Osteocyte (in vitro differentiated cells): ENCODE results near the gene UROD. TPM values are rescaled to one million over a fixed set of nuclear protein-coding genes. Genes with fewer than 3 reads are reported as not detected.

Experiments used
- DNase-seq: peaks from one replicate; pipeline ENCODE4 v3.0.0; 2021; ENCODE audit warnings: mixed read lengths; ENCODE audit not compliant: unreplicated experiment; ENCODE audit errors: extremely low spot score
- H3K27ac Mint-ChIP-seq: one replicate; pipeline ENCODE4 v1.8.0; 2021; ENCODE audit warnings: mild to moderate bottlenecking, mixed read lengths; ENCODE audit not compliant: unreplicated experiment
- H3K27me3 Mint-ChIP-seq: one replicate; pipeline ENCODE4 v1.8.0; 2021; ENCODE audit warnings: mixed read lengths; ENCODE audit not compliant: unreplicated experiment
- H3K36me3 Mint-ChIP-seq: one replicate; pipeline ENCODE4 v1.8.0; 2021; ENCODE audit warnings: mixed read lengths; ENCODE audit not compliant: unreplicated experiment
- H3K4me1 Mint-ChIP-seq: one replicate; pipeline ENCODE4 v1.8.0; 2021; ENCODE audit warnings: mixed read lengths; ENCODE audit not compliant: unreplicated experiment
- H3K4me3 Mint-ChIP-seq: one replicate; pipeline ENCODE4 v1.8.0; 2021; ENCODE audit warnings: mild to moderate bottlenecking, moderate library complexity, mixed read lengths; ENCODE audit not compliant: unreplicated experiment
- H3K9me3 Mint-ChIP-seq: one replicate; pipeline ENCODE4 v1.8.0; 2021; ENCODE audit warnings: mixed read lengths; ENCODE audit not compliant: unreplicated experiment
- total RNA-seq: library from RNA; stranded (reverse); gene quantifications from 2 replicates; pipeline ENCODE4 v1.2.1, GENCODE V29; 2021
- TF ChIP-seq, protein P1 (sequence below): fragments of 200-600 bp; sonication (generic); IDR thresholded peaks from 2 replicates; pipeline ENCODE4 v1.5.0; 2021; ENCODE audit warnings: antibody characterized with exemption, mild to moderate bottlenecking, moderate library complexity

The UROD gene
- total RNA-seq, 1 donor from 2014 or later: 131 TPM

GRCh38 chr1:45008516-45008915, 3.5 kb upstream of the UROD start:
- Mint-ChIP-seq H3K27me3 (no peaks in the 10 kb centered on the region), H3K9me3 (no peaks in the 10 kb centered on the region), H3K4me1 (peaks cover 25% of the 10 kb centered on the region), H3K27ac (no peak overlapping the region), H3K36me3 (peaks cover 33% of the 10 kb centered on the region), H3K4me3 (peak overlapping the region; percentile 4)
- DNase-seq: peak; percentile 57
- TF ChIP-seq, protein P1, sequence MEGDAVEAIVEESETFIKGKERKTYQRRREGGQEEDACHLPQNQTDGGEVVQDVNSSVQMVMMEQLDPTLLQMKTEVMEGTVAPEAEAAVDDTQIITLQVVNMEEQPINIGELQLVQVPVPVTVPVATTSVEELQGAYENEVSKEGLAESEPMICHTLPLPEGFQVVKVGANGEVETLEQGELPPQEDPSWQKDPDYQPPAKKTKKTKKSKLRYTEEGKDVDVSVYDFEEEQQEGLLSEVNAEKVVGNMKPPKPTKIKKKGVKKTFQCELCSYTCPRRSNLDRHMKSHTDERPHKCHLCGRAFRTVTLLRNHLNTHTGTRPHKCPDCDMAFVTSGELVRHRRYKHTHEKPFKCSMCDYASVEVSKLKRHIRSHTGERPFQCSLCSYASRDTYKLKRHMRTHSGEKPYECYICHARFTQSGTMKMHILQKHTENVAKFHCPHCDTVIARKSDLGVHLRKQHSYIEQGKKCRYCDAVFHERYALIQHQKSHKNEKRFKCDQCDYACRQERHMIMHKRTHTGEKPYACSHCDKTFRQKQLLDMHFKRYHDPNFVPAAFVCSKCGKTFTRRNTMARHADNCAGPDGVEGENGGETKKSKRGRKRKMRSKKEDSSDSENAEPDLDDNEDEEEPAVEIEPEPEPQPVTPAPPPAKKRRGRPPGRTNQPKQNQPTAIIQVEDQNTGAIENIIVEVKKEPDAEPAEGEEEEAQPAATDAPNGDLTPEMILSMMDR: no peak

- peak; percentile 65 for DNase-seq
- Mint-ChIP-seq H3K4me3 (peak overlapping the region; percentile 88), H3K9me3 (no peaks in the 10 kb centered on the region), H3K36me3 (peaks cover 35% of the 10 kb centered on the region), H3K27me3 (no peaks in the 10 kb centered on the region), H3K4me1 (peaks cover 32% of the 10 kb centered on the region), H3K27ac (no peak overlapping the region)
- TF ChIP-seq, protein P1: no peak
These were observed 2.7 kb upstream of the UROD start for GRCh38 chr1:45009296-45009865.

DNA sequence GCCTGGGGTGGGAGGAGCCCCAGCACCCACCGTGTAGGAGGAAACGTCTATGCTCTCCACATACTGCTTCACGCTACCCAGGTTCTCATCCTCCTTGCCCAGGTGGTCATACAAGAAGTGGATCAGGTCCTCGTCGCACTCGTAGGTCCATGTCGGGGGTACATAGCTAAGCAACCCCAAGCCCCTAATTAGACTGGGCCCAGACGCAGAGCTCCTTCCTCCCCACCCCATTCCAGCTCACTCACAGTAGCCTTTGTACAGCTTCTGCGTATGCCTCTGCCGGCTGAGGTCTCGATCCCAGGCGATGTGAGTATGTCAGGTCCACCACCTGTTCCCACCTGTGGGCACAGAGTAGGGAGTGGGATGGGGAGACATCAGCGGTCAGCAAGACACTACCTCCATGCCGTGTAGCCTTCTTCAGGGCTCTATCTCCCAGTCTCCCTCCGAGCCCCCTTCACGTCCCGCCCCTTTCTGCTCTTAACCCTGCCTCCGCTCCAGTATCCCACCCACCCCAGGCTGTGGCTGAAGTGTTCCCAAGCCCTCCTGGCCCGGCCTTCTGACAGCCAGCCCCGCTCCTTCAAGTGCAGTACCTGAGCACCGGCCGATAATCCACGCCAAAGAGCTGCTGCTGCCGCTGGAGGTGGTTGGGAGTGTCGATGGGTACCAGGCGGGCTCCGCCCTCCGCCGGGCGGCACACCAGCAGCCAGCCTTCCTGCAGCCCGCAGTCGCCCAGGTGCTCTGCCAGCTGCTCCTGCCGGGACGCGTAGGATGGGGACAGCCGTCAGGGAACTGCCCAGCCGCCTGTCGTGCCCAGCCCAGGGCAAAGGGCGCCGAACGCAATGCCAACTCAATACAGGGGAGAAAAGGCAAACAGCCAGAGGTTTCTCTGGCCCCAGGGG, 1.8 kb upstream of the UROD start:
- H3K27me3 Mint-ChIP-seq: no peaks in the 10 kb centered on the region
- H3K36me3 Mint-ChIP-seq: peaks cover 32% of the 10 kb centered on the region
- peak; percentile 77 for DNase-seq
- H3K27ac Mint-ChIP-seq: peak overlapping the region; percentile 50
- H3K9me3 Mint-ChIP-seq: no peaks in the 10 kb centered on the region
- TF ChIP-seq, protein P1: no peak
- H3K4me1 Mint-ChIP-seq: peaks cover 38% of the 10 kb centered on the region
- peak overlapping the region; percentile 88 for H3K4me3 Mint-ChIP-seq

DNA sequence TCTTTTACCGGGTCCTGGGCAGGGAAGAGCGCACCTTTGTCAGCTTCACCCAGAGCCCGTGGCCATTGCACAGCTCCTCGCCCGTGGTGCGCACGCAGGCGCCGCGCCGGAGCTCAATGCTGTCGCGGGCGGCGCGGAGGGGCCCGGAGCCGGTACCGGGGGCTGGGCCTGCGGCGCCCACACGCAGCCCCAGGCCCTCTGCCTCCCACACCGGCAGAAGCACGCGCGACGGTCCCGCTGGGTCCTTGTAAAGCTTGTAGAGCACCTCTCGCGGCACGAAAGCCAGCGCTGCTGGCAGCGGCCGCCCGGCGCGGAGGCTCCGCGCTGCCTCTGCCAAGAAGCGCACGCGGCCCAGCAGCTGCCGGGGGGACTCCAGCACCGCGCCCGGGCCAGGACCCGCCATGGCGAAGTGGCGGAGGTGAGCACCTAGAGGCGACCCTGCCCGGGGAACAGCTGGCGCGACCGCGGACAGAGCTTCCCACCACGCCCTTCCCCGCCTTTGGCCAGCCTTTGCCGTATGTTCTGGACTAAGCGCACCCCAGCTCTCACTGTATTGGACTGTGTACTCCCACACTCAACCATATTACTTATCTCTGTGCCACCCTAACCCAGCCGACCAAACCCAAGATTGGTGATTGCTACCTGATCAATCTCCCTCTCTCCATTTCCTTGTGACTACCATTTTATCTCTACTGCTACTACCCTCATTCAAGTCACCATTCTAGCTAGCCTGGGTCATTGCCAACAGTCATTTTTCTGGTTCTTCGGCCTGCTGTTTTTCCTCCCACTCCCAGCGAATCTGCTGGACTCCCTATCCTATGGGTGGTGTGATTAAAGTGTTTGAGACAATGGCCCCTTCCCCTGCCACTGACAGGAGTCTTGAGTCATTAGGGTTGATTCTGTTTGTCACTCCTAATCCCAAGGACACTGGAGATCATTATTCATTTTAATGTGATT, 921 bp upstream of the UROD start, which contains the start of gene HECTD3:
Gene HECTD3 (minus strand): TSS at position 470 of the 957 bp plus-strand sequence. CDS start 67 bp downstream, at position 403.
- Mint-ChIP-seq H3K9me3 (no peaks in the 10 kb centered on the region), H3K27me3 (no peaks in the 10 kb centered on the region), H3K4me1 (peaks cover 38% of the 10 kb centered on the region), H3K36me3 (peaks cover 25% of the 10 kb centered on the region), H3K4me3 (peak within 1 kb of the TSS; percentile 88), H3K27ac (peak within 1 kb of the TSS; percentile 96)
- TF ChIP-seq, protein P1: no peak
- DNase-seq: peak; percentile 86
